Activated T-cell treated with anti-CD3 and anti-CD28 coated beads for 1 hour (primary cell): ENCODE data around the gene ZBTB17.
"Not testable (repeated sequence)": the region's sequence is repeated elsewhere in the genome, so short reads cannot be mapped to it uniquely, and the experiment has no call there.

Source experiments
- DNase-seq: peaks from one replicate; pipeline ENCODE4 v3.0.0-alpha.2; 2020; ENCODE audit warnings: low read depth

The ZBTB17 gene

DNA sequence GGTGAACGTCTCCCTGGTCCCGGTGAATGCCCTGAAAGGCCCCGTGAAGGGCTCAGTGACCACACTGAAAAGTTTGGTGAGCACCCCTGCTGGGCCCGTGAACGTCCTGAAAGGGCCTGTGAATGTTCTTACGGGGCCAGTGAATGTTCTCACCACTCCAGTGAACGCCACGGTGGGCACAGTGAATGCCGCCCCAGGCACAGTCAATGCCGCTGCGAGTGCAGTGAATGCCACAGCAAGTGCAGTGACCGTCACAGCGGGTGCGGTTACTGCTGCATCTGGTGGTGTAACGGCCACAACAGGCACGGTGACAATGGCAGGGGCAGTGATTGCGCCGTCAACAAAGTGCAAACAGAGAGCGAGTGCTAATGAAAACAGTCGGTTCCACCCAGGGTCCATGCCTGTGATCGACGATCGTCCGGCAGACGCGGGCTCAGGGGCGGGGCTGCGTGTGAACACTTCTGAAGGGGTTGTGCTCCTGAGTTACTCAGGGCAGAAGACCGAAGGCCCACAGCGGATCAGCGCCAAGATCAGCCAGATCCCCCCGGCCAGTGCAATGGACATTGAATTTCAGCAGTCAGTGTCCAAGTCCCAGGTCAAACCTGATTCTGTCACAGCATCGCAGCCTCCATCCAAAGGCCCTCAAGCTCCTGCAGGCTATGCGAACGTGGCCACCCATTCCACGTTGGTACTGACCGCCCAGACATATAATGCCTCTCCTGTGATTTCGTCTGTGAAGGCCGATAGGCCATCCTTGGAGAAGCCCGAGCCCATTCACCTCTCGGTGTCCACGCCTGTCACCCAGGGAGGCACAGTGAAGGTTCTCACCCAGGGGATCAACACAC, 41.5 kb downstream of the ZBTB17 start:
- no peak for DNase-seq

DNA sequence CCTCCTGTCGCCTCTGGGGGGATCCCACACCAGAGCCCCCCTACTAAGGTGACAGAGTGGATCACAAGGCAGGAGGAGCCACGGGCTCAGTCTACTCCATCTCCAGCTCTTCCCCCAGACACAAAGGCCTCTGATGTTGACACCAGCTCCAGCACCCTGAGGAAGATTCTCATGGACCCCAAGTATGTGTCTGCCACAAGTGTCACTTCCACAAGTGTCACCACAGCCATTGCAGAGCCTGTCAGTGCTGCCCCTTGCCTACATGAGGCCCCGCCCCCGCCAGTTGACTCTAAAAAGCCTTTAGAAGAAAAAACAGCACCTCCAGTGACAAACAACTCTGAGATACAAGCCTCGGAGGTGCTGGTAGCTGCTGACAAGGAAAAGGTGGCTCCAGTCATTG, 42.2 kb downstream of the ZBTB17 start:
- DNase-seq, result no peak

DNA sequence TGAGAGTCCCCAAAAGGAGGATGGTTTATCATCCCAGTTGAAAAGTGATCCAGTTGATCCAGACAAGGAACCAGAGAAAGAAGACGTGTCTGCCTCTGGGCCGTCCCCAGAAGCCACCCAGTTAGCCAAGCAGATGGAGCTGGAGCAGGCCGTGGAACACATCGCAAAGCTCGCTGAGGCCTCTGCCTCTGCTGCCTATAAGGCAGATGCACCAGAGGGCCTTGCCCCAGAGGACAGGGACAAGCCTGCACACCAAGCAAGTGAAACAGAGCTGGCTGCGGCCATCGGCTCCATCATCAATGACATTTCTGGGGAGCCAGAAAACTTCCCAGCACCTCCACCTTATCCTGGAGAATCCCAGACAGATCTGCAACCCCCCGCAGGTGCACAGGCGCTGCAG, 43.3 kb downstream of the ZBTB17 start:
- DNase-seq, result no peak

- no peak for DNase-seq
These were observed 44.0 kb downstream of the ZBTB17 start for GRCh38 chr1:15931884-15932283.

- DNase-seq, result no peak
These were observed 44.5 kb downstream of the ZBTB17 start for GRCh38 chr1:15931401-15931800.

DNA sequence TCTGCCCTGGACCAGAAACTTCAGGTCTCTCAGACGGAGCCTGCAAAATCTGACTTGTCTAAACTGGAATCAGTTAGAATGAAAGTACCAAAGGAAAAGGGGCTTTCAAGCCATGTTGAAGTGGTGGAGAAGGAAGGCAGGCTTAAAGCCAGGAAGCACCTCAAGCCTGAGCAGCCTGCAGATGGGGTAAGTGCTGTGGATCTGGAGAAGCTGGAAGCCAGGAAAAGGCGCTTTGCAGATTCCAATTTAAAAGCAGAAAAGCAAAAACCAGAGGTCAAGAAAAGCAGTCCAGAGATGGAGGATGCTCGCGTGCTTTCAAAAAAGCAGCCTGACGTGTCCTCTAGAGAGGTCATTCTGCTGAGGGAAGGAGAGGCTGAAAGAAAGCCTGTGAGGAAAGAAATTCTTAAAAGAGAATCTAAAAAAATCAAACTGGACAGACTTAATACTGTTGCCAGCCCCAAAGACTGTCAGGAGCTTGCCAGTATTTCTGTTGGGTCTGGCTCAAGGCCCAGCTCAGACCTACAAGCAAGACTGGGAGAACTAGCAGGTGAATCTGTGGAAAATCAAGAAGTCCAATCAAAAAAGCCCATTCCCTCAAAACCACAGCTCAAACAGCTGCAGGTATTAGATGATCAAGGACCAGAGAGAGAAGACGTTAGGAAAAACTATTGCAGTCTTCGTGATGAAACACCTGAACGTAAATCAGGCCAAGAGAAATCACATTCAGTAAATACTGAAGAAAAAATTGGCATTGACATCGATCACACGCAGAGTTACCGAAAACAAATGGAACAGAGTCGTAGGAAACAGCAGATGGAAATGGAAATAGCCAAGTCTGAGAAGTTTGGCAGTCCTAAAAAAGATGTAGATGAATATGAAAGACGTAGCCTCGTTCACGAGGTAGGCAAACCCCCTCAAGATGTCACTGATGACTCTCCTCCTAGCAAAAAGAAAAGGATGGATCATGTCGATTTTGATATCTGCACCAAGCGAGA, 46.6 kb downstream of the ZBTB17 start:
- DNase-seq, result no peak

DNA sequence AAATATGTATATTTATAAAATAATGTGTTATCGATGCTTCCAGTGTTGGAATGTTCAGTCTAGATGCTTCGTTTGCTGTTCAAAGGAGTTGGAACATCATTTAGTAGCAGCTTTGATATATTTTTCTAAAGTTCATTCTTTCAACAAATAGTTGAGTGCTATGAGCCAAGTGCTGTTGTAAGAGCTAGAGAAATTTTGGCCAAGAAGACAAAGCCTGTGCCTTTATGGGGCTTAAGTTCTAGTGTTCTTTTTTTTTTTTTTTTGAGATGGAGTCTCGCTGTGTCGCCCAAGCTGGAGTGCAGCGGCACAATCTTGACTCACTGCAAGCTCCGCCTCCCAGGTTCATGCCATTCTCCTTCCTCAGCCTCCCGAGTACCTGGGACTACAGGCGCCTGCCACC, 49.5 kb downstream of the ZBTB17 start:
- not testable (repeated sequence) for DNase-seq

GRCh38 chr1:15923241-15923640, 52.7 kb downstream of the ZBTB17 start:
- no peak for DNase-seq

- DNase-seq, result no peak
These were observed 56.8 kb downstream of the ZBTB17 start for GRCh38 chr1:15918962-15919715.

DNA sequence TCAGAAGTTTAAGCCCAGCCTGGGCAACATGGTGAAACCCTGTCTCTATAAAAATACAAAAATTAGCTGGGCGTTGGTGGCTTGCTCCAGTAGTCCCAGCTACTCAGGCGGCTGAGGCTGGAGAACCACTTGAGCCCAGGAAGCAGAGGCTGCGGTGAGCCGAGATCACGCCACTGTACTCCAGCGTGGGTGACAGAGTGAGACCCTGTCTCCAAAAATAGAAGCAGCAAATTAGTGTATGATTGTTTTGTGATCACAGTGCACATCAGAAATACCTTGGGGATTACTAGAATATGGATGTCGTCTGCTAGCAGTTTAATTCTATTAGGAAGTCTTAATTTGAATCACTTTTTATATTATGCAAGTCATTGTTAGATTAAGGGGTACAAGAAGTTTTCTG, 59.0 kb downstream of the ZBTB17 start:
- no peak for DNase-seq

DNA sequence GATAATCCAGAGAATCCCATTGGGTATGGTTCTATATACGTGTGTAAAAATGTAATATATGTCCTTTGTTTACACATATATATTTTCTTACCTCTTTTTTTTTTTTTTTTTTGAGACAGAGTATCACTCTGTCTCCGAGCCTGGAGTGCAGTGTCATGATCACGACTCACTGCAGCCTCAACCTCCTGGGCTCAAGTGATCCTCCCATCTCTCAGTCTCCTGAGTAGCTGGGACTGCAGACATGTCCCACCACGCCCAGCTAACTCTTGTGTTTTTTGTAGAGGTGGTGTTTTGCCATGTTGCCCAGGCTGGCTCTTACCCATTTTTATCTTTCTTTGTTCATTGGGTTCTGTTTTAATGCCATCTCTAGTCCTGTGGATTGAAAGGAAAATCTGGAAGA, 59.5 kb downstream of the ZBTB17 start:
- DNase-seq, result no peak

DNA sequence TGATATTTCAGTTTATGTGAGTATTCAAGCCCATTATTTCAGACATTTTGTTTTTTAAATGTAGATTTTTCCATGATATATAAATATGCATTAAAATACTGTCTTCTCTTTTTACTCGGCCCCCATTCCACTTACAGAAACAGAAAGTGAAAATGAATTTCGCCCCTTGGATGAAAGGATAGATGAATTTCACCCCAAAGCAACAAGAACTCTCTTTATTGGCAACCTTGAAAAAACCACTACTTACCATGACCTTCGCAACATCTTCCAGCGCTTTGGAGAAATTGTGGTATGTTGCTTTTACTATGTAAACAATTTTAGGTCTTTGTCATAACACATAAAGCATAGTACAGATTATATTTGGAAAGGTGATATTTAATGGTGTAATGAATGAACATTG, 59.9 kb downstream of the ZBTB17 start:
- DNase-seq, result no peak

DNA sequence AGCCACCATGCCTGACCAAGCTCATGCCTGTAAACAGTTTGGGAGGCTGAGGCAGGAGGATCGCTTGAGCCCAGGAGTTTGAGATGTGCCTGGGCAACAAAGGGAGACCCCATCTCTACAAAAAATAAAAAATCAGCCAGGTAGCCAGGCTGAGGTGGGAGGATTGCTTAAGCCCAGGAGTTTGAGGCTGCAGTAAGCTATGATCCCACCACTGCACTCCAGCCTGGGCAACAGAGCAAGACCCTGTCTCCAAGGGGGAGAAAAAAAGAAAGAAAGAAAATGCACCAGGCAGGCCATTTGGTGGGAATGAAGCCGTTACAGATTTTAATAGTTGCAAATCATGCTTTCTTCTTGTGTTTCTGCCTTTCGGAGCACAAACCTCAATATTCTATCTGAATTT, 62.3 kb downstream of the ZBTB17 start:
- DNase-seq, result not testable (repeated sequence)

GRCh38 chr1:15911927-15912326, 64.0 kb downstream of the ZBTB17 start:
- DNase-seq, result no peak

DNA sequence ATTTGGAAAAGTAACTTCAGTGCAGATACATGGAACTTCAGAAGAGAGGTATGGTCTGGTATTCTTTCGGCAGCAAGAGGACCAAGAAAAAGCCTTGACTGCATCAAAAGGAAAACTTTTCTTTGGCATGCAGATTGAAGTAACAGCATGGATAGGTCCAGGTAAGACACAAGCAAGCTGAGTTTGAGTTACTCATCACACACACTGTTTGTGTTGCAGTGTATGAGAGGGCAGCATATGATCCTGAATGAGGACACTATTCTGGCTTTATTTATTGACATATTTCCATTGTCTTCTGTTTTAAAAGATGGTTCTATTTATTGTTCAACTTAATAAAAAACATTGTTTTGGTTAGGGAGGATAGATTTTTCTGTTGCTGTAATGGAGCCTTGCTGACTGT, 64.8 kb downstream of the ZBTB17 start:
- no peak for DNase-seq

DNA sequence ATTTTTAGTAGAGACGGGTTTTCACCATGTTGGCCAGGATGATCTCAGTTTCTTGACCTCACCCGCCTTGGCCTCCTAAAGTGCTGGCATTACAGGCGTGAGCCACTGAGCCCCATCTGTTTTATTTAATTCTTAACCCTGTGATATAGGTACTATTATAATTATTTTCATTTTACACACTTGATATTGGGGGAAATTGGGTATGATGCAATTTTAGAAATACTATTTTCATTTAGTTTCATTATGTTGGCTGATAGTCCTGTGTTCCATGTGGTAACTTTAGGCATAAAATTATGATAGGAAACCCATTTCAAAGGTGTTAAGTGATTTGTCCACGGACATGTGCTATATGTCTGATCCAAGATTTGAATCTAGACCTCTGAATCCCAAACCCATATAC, 67.3 kb downstream of the ZBTB17 start:
- no peak for DNase-seq

DNA sequence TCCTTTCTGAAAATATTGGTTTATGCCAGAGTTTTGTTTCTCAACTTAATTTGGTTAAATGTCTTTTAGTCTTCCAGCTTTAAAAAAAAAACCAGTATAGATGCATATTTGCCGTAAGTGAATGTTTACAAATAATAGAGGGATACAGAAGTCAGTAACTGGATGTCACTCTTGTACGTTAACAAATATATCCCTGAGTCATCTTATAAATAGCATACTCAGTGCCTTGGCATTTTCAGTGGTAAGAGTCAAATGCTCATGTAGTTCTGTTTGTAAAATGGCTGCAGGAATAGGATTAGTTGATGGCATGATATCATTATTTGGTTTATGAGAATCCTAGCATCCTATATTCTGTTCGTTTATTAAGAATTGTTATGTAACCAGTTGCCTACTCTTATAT, 73.0 kb downstream of the ZBTB17 start:
- no peak for DNase-seq

DNA sequence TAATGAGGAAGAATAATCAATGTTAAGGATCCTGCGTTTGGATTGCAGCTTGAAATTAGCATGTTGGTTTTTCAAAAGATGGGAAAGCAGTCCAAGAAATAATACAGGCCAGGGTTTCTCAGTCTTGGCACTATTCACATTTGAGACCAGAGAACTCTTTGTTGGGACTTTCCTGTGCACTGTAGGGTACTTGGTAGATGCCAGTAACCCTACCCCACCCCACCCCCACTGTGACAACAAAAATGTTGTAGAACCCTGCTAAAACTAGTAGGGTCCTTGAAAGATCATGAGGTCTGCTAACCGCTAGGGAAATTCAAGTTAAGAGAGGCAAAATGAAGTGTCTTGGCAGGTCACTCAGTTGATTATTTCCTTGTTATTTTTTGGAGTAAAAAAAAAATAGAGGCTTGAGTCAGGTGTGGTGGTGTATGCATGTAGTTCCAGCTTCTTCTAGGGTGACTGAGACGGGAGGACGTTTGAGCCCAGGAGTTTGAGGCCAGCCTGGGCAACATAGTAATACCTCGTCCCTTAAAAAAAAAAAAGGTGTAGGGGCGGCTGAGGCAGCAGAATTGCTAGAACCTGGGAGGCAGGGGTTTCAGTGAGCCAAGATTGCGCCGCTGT, 75.1 kb downstream of the ZBTB17 start:
- no peak for DNase-seq

DNA sequence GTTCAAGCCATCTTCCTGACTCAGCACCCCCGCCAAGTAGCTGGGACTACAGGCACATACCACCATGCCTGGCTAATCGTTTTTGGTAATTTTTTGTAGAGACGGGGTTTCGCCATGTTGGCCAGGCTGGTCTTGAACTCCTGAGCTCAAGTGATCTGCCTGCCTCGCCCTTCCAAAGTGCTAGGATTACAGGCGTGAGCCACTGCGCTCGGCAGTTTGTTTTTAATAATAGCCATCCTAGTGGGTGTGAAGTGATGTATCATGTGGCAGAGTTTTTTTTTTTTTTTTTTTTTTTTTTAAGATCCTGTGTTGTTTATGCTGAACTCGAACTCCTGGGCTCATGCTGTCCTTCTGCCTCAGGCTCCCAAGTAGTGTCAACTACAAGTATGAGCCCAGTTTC, 76.6 kb downstream of the ZBTB17 start:
- DNase-seq, result no peak

- DNase-seq, result not testable (repeated sequence)
These were observed 78.9 kb downstream of the ZBTB17 start for GRCh38 chr1:15896841-15897610.

GRCh38 chr1:15895233-15895632, 80.7 kb downstream of the ZBTB17 start:
- DNase-seq, result no peak
